Upper lobe of left lung (tissue), 4 donors: ENCODE results near the gene ADCY5.

Experiments
- CTCF ChIP-seq, 6 experiments: fragments of 450-650 bp in 4 of 6; fragments of 200-600 bp in 2 of 6; sonication (generic) in 2 of 6; IDR thresholded peaks; one replicate each; pipeline ENCODE4 v1.5.1; 2016 to 2019; ENCODE audit warnings: antibody characterized with exemption in 6 of 6
- EP300 ChIP-seq, 4 donors: sonication (generic); formaldehyde crosslinking; IDR thresholded peaks; one replicate each; pipeline ENCODE4 v1.5.1; 2017; ENCODE audit warnings: antibody characterized with exemption in 4 of 4, control low read depth in 2 of 4
- POLR2A ChIP-seq, 4 donors: fragments of 450-650 bp; IDR thresholded peaks; one replicate each; pipeline ENCODE4 v1.5.1; 2016 to 2017; ENCODE audit warnings: antibody characterized with exemption in 4 of 4, mild to moderate bottlenecking in 2 of 4
- POLR2AphosphoS5 ChIP-seq, 2 donors: sonication (generic); formaldehyde crosslinking; IDR thresholded peaks; one replicate each; pipeline ENCODE4 v1.5.1; 2017; ENCODE audit warnings: antibody characterized with exemption in 2 of 2

GRCh38 chr3:123485551-123485950, 36.7 kb upstream of the ADCY5 start:
- TF ChIP-seq CTCF (IDR thresholded peaks at IDR 0.05) (no peak), EP300 (IDR thresholded peaks at IDR 0.05) (no peak), POLR2AphosphoS5 (IDR thresholded peaks at IDR 0.05) (no peak), POLR2A (IDR thresholded peaks at IDR 0.05) (no peak)
